Karpas-422 (cell line): ENCODE results near the gene NDUFC2. TPM values are rescaled to one million over a fixed set of nuclear protein-coding genes. Genes with fewer than 3 reads are reported as not detected.

Source experiments
- DNase-seq: peaks from one replicate; pipeline ENCODE4 v3.0.0-alpha.2; 2015
- H2AFZ ChIP-seq: fragments of 200-600 bp; sonication (generic); 2 replicates; pipeline ENCODE4 v1.6.1; 2014; ENCODE audit warnings: antibody characterized with exemption, low read length, mixed read lengths
- H3K27ac ChIP-seq: fragments of 200-600 bp; sonication (generic); 2 replicates; pipeline ENCODE4 v1.5.1; 2014; ENCODE audit warnings: mild to moderate bottlenecking, low read length, moderate library complexity
- H3K27me3 ChIP-seq: fragments of 200-600 bp; sonication (generic); 2 replicates; pipeline ENCODE4 v1.6.1; 2014; ENCODE audit warnings: low read length, mixed read lengths
- H3K36me3 ChIP-seq: fragments of 200-600 bp; sonication (generic); 2 replicates; pipeline ENCODE4 v1.6.1; 2014; ENCODE audit warnings: low read length, mixed read lengths; ENCODE audit not compliant: insufficient read depth
- H3K4me1 ChIP-seq: fragments of 200-600 bp; sonication (generic); 2 replicates; pipeline ENCODE4 v1.6.1; 2014; ENCODE audit warnings: mild to moderate bottlenecking, low read length, mixed read lengths
- H3K4me2 ChIP-seq: fragments of 200-600 bp; sonication (generic); 2 replicates; pipeline ENCODE4 v1.6.1; 2014; ENCODE audit warnings: low read length, low read depth, mild to moderate bottlenecking; ENCODE audit not compliant: poor library complexity, severe bottlenecking
- H3K4me3 ChIP-seq: fragments of 200-600 bp; sonication (generic); 2 replicates; pipeline ENCODE4 v1.5.1; 2014; ENCODE audit warnings: mild to moderate bottlenecking, antibody characterized with exemption, low read length, mixed read lengths
- H3K79me2 ChIP-seq: fragments of 200-600 bp; sonication (generic); 2 replicates; pipeline ENCODE4 v1.6.1; 2014; ENCODE audit warnings: mild to moderate bottlenecking, low read length, mixed read lengths
- H3K9ac ChIP-seq: fragments of 200-600 bp; sonication (generic); 2 replicates; pipeline ENCODE4 v1.6.0; 2014; ENCODE audit warnings: low read length
- H3K9me2 ChIP-seq: fragments of 200-600 bp; sonication (generic), shearing (Covaris generic); replicated peaks from 2 replicates; pipeline ENCODE4 v1.6.0; 2014; ENCODE audit warnings: mild to moderate bottlenecking, low read length, moderate library complexity; ENCODE audit not compliant: insufficient read depth
- H3K9me3 ChIP-seq: fragments of 300-700, 200-600 bp; sonication (generic); 2 replicates; pipeline ENCODE4 v1.6.1; 2014; ENCODE audit warnings: low read length, mixed read lengths
- H4K20me1 ChIP-seq: fragments of 200-600 bp; sonication (generic); 2 replicates; pipeline ENCODE4 v1.6.1; 2014; ENCODE audit warnings: mild to moderate bottlenecking, antibody characterized with exemption, low read length, low read depth; ENCODE audit not compliant: insufficient read depth
- total RNA-seq: library from RNA; depleted of rRNA; stranded (reverse); fragments of >200 nt; shearing (Covaris generic); gene quantifications from 2 replicates; pipeline ENCODE4 v1.2.3, GENCODE V29; 2014; ENCODE audit warnings: low replicate concordance

NDUFC2 gene
- total RNA-seq, 1 experiment from 2014 or later: 94.7 TPM

GRCh38 chr11:78076733-78077403 lies 2.8 kb downstream of the NDUFC2 start:
- H3K4me3 ChIP-seq: no peak overlapping the region
- no peak overlapping the region for H3K9ac ChIP-seq
- H3K27ac ChIP-seq: no peak overlapping the region
- peaks cover 20% of the 10 kb centered on the region for H4K20me1 ChIP-seq
- H3K9me3 ChIP-seq: no peaks in the 10 kb centered on the region
- H3K36me3 ChIP-seq: peaks cover 7% of the 10 kb centered on the region; the same call in 1 of the 2 replicates
- peaks cover 29% of the 10 kb centered on the region for H3K4me1 ChIP-seq
- H3K27me3 ChIP-seq: no peaks in the 10 kb centered on the region
- peaks cover 73% of the 10 kb centered on the region for H3K79me2 ChIP-seq
- peak overlapping the region; percentile 96 for H3K4me2 ChIP-seq
- H2AFZ ChIP-seq: no peak overlapping the region
- no peak for DNase-seq
- H3K9me2 ChIP-seq: no peaks in the 10 kb centered on the region

- peaks cover 83% of the 10 kb centered on the region for H3K79me2 ChIP-seq
- no peaks in the 10 kb centered on the region for H3K27me3 ChIP-seq
- H3K36me3 ChIP-seq: peaks cover 25% of the 10 kb centered on the region; the same call in 1 of the 2 replicates
- no peak overlapping the region for H2AFZ ChIP-seq
- H3K27ac ChIP-seq: no peak overlapping the region
- DNase-seq: no peak
- H3K4me2 ChIP-seq: no peak overlapping the region
- H3K9me2 ChIP-seq: no peaks in the 10 kb centered on the region
- no peaks in the 10 kb centered on the region for H3K9me3 ChIP-seq
- H4K20me1 ChIP-seq: peaks cover 20% of the 10 kb centered on the region
- H3K9ac ChIP-seq: no peak overlapping the region
- H3K4me1 ChIP-seq: peaks cover 23% of the 10 kb centered on the region
- H3K4me3 ChIP-seq: no peak overlapping the region
Observed at GRCh38 chr11:78074756-78075155, 4.9 kb downstream of the NDUFC2 start.

DNA sequence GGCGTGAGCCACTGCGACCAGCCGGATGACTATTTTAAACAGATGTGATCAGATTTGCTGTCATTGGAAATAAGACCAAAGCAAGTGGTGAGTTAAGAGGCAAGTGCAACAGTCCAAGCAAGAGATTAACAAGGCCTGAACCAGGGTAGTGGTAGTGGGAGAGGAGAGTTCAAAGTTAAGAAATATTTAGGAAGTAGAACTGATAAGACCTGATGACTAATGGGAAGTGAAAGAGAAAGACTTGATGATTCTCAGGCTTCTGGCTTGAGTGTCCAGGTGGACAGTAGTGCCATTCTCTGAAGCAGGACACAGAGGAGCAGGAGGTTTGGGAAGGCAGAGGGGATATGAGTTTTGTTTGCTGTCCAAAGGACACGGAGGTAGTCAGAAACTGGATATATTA lies 7.2 kb downstream of the NDUFC2 start:
- H3K9ac ChIP-seq: no peak overlapping the region
- DNase-seq: no peak
- H3K27ac ChIP-seq: no peak overlapping the region
- H3K4me2 ChIP-seq: no peak overlapping the region
- no peaks in the 10 kb centered on the region for H3K9me3 ChIP-seq
- H3K79me2 ChIP-seq: peaks cover 64% of the 10 kb centered on the region
- H3K27me3 ChIP-seq: no peaks in the 10 kb centered on the region
- H4K20me1 ChIP-seq: peaks cover 18% of the 10 kb centered on the region
- H3K36me3 ChIP-seq: peaks cover 31% of the 10 kb centered on the region; the same call in 1 of the 2 replicates
- no peak overlapping the region for H2AFZ ChIP-seq
- no peak overlapping the region for H3K4me3 ChIP-seq
- H3K4me1 ChIP-seq: peaks cover 12% of the 10 kb centered on the region
- H3K9me2 ChIP-seq: no peaks in the 10 kb centered on the region

- Histone ChIP-seq H3K4me3 (no peak overlapping the region), H3K27me3 (no peaks in the 10 kb centered on the region), H4K20me1 (peaks cover 14% of the 10 kb centered on the region), H3K4me2 (no peak overlapping the region), H3K36me3 (peaks cover 31% of the 10 kb centered on the region; the same call in 1 of the 2 replicates), H3K9me2 (no peaks in the 10 kb centered on the region), H3K9ac (no peak overlapping the region), H3K27ac (no peak overlapping the region), H3K4me1 (peaks cover 5% of the 10 kb centered on the region; the same call in 1 of the 2 replicates), H3K9me3 (no peaks in the 10 kb centered on the region), H2AFZ (no peak overlapping the region), H3K79me2 (peaks cover 57% of the 10 kb centered on the region)
- no peak for DNase-seq
Observed at GRCh38 chr11:78071717-78072116, 7.9 kb downstream of the NDUFC2 start.

- no peaks in the 10 kb centered on the region for H3K4me1 ChIP-seq
- H3K4me2 ChIP-seq: no peak overlapping the region
- H4K20me1 ChIP-seq: peaks cover 8% of the 10 kb centered on the region
- no peak overlapping the region for H3K4me3 ChIP-seq
- H3K9me3 ChIP-seq: no peaks in the 10 kb centered on the region
- peaks cover 46% of the 10 kb centered on the region for H3K79me2 ChIP-seq
- H3K9ac ChIP-seq: no peak overlapping the region
- H3K27ac ChIP-seq: no peak overlapping the region
- DNase-seq: no peak
- H2AFZ ChIP-seq: no peak overlapping the region
- no peaks in the 10 kb centered on the region for H3K27me3 ChIP-seq
- H3K36me3 ChIP-seq: peaks cover 27% of the 10 kb centered on the region; the same call in 1 of the 2 replicates
- no peaks in the 10 kb centered on the region for H3K9me2 ChIP-seq
Observed at GRCh38 chr11:78070621-78071020, 9.0 kb downstream of the NDUFC2 start.

- Histone ChIP-seq H3K4me1 (no peaks in the 10 kb centered on the region), H3K4me3 (no peak overlapping the region), H3K27ac (no peak overlapping the region), H2AFZ (no peak overlapping the region), H3K9me3 (no peaks in the 10 kb centered on the region), H3K9me2 (no peaks in the 10 kb centered on the region), H4K20me1 (peaks cover 8% of the 10 kb centered on the region; the same call in 1 of the 2 replicates), H3K9ac (no peak overlapping the region), H3K4me2 (no peak overlapping the region), H3K27me3 (no peaks in the 10 kb centered on the region), H3K36me3 (peaks cover 25% of the 10 kb centered on the region; the same call in 1 of the 2 replicates), H3K79me2 (peaks cover 34% of the 10 kb centered on the region)
- DNase-seq: no peak
Observed at GRCh38 chr11:78069465-78069864, 10.2 kb downstream of the NDUFC2 start.

DNA sequence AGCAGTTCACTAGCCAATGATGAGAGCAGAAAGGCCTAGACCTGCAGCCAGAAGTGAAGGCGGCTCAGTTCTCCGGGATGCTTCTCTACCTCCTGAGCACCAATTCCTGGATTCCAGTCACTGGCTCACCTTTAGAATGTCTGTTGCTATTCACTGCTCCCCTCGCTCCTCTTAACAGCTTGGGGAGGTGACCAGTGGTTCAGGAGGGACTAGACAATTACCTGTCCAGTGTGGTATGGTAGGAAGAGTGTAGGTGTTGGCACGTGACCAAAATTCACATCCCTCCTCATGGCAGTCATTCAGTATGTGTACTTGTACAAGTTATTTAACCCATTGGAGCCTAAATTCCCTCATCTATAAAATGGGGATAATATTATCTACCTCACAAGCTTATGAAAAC lies 12.0 kb downstream of the NDUFC2 start:
- Histone ChIP-seq H4K20me1 (peaks cover 8% of the 10 kb centered on the region; the same call in 1 of the 2 replicates), H3K4me1 (no peaks in the 10 kb centered on the region), H3K27ac (no peak overlapping the region), H3K9me3 (no peaks in the 10 kb centered on the region), H3K4me3 (no peak overlapping the region), H3K9ac (no peak overlapping the region), H3K27me3 (no peaks in the 10 kb centered on the region), H2AFZ (no peak overlapping the region), H3K9me2 (no peaks in the 10 kb centered on the region), H3K4me2 (no peak overlapping the region), H3K79me2 (peaks cover 18% of the 10 kb centered on the region), H3K36me3 (peaks cover 23% of the 10 kb centered on the region; the same call in 1 of the 2 replicates)
- DNase-seq: no peak

DNA sequence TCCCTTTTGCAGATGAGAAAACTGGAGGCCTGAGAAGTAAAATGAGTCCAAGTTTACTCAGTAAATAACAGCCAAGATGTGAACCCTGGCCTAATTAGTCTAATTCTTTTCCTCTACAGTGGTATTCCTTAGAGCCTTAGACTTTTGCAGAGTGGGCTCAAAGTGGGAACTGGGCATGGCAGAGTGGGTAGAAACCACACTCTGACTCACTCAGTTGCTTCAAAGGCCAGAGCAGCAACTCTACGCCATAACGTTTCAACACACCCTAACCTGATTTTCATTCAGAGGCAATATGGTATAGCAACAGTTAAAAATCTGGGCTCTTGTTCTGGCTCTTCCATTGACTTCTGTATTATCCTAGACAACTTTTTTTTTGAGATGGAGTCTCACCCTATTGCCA lies 13.2 kb downstream of the NDUFC2 start:
- Histone ChIP-seq H3K4me2 (no peak overlapping the region), H3K27me3 (no peaks in the 10 kb centered on the region), H3K9ac (no peak overlapping the region), H3K4me3 (no peak overlapping the region), H3K4me1 (no peaks in the 10 kb centered on the region), H2AFZ (no peak overlapping the region), H3K36me3 (peaks cover 19% of the 10 kb centered on the region; the same call in 1 of the 2 replicates), H4K20me1 (0 out of 2 replicates have a peak, but pooled peaks cover 3% of the 10 kb centered on the region), H3K27ac (no peak overlapping the region), H3K9me2 (no peaks in the 10 kb centered on the region), H3K79me2 (peaks cover 13% of the 10 kb centered on the region), H3K9me3 (no peaks in the 10 kb centered on the region)
- no peak for DNase-seq
